ENCODE measurements around the gene DCLK1. TPM values are rescaled to one million over a fixed set of nuclear protein-coding genes. Genes with fewer than 3 reads are reported as not detected.

DCLK1 gene
- total RNA-seq, 1 donor: not detected

DNA sequence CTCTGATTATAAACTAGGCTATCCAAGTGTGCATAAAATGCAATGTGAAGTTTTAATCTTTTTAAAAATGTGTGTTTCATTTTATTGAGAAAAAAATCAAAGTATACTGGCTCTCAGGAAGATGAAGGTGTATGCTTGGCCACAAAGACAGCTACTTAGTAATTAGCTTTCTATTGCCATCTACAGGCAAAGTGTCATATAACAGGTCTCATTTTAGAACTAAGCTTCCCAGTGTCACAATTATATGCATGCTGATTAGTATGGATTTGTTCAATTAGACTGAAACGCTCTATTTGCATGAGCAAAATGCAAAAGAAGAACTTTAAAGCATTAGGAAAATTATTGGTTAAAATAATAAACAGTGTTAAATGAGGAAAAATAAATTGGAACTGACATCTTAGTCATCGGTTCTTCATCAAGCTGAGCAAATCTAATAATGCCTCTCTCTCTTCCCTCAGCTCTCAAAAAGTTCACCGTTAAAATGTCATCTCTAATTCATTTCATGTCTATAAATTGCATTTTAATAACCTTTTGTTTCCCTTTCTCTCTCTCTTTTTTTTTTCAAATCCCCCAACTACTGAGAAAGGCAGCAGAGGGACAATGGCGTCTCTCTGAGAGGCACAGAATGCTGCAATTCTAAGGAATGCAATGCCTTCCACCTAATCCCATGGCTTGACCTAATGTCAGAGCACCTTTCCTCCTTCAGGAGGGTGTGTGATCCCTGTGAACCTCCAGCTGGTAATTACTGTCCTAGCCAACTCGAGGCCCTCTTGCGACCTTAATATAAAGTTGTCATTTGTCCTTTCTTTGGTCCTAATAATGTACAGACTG, 341.6 kb downstream of the DCLK1 start:
- no peaks in the 10 kb centered on the region for H3K4me1 ChIP-seq (ENCODE audit: insufficient read depth, low read length)
- H3K27me3 ChIP-seq (ENCODE audit: insufficient read depth, low read length): no peaks in the 10 kb centered on the region
- H3K9me3 ChIP-seq (ENCODE audit: low read depth, low read length): no peaks in the 10 kb centered on the region
- no peak overlapping the region for H3K4me3 ChIP-seq (ENCODE audit: low read length)

DNA sequence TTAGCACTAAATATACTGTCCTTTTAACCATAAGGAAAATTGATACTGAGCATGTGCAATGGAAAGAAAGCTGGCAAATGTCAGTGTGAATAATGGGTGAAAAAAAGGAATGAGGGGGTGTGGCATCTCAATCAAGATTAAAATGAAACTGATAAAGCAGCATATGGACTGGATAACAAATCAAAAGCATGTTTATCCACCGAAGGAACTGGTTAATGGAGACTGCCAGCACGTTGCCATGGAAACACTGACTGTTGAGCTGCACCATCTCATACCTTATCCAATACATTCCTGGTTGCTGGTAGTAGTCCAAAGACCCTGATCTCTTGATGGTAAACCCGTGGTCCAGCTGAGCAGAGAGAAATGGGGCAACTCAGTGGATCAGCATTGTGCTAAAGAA, 343.2 kb downstream of the DCLK1 start:
- Histone ChIP-seq H3K27me3 (ENCODE audit: insufficient read depth, low read length) (no peaks in the 10 kb centered on the region), H3K9me3 (ENCODE audit: low read depth, low read length) (no peaks in the 10 kb centered on the region), H3K4me3 (ENCODE audit: low read length) (no peak overlapping the region), H3K4me1 (ENCODE audit: insufficient read depth, low read length) (no peaks in the 10 kb centered on the region)

DNA sequence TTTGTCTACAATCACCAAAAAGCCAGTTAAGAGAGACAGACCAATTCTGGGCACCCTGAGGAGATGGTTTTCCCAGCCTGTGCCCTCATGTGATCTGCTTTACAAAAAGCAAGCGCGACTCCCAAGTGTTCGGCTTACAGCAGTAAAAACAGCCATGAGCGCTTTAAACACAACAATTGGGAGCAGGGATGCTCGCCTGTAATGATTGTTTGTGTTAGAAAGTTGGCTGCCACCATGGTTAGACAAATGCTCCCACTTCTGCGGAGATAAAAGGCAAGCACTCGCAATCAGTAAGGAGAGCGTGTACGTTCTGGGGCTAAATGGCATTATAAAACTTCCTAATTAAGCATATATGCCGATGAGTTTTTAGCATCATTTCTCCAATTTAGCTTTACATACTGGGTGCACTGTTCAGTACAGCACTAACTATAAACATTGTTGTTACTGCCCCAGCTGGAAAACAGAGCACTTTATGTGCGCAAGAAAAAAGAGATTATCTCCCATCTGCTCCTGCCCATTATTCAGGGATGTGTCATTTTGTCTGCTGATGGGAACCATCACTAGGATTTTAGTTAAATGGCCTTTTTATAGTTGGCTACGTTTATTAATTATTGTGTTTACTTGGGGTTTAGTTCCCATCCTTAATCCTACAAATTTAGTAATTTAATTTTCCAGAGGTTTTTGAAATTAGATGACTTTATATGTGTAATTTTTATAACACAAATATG, 345.4 kb downstream of the DCLK1 start:
- H3K27me3 ChIP-seq (ENCODE audit: insufficient read depth, low read length): no peaks in the 10 kb centered on the region
- no peak overlapping the region for H3K4me3 ChIP-seq (ENCODE audit: low read length)
- no peaks in the 10 kb centered on the region for H3K9me3 ChIP-seq (ENCODE audit: low read depth, low read length)
- H3K4me1 ChIP-seq (ENCODE audit: insufficient read depth, low read length): no peaks in the 10 kb centered on the region

DNA sequence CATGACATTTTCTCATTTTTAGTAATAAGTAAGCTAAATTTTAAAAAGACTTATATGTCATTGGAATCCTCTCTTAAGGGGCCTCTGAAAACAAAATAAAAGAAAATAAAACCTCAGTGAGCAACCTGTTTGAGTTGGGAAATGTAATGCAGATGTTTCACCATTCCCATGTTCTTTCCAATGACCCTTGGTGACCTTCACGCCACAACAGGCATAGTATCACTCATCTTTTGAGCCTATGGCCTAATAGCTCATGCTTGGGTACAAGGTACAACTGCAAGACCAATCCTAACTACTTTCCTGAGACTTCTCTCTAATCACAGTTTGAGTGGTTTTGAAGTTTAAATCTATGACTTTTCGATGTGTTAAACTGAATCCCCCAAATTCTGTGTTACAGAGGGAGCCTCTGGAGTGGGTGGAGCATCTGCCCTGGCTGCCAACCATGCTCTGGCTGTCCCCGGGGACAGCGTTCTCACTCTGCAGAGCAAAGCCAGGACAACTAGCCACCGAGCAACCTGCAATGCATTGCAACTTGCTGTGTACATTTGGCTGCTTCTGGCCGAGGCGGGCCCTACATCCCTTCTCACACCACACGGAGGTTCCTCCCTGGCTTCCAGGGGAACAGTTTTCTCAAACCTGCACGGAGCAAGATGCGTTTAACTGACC, 346.8 kb downstream of the DCLK1 start:
- H3K4me1 ChIP-seq (ENCODE audit: insufficient read depth, low read length): no peaks in the 10 kb centered on the region
- H3K9me3 ChIP-seq (ENCODE audit: low read depth, low read length): no peaks in the 10 kb centered on the region
- H3K27me3 ChIP-seq (ENCODE audit: insufficient read depth, low read length): no peaks in the 10 kb centered on the region
- H3K4me3 ChIP-seq (ENCODE audit: low read length): no peak overlapping the region

DNA sequence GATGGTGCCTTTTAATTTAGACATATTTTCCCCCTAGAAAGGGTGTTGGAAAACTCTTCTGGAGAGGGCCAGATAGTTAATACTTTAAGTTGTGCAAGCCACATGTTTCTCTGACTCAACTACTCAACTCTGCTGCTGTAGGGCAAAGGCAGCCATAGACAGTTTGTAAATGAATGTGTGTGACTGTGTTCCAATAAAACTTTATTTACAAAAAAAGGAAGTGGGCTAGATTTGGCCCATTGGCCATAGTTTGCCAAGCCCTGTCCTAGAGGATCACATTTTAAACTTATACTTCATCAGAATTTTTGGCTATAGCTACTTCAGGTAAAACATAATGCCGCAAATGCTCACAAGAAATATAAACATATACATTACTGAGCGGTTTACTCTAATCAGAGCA, 348.4 kb downstream of the DCLK1 start:
- H3K4me1 ChIP-seq (ENCODE audit: insufficient read depth, low read length): no peaks in the 10 kb centered on the region
- no peaks in the 10 kb centered on the region for H3K27me3 ChIP-seq (ENCODE audit: insufficient read depth, low read length)
- no peak overlapping the region for H3K4me3 ChIP-seq (ENCODE audit: low read length)
- H3K9me3 ChIP-seq (ENCODE audit: low read depth, low read length): no peaks in the 10 kb centered on the region

DNA sequence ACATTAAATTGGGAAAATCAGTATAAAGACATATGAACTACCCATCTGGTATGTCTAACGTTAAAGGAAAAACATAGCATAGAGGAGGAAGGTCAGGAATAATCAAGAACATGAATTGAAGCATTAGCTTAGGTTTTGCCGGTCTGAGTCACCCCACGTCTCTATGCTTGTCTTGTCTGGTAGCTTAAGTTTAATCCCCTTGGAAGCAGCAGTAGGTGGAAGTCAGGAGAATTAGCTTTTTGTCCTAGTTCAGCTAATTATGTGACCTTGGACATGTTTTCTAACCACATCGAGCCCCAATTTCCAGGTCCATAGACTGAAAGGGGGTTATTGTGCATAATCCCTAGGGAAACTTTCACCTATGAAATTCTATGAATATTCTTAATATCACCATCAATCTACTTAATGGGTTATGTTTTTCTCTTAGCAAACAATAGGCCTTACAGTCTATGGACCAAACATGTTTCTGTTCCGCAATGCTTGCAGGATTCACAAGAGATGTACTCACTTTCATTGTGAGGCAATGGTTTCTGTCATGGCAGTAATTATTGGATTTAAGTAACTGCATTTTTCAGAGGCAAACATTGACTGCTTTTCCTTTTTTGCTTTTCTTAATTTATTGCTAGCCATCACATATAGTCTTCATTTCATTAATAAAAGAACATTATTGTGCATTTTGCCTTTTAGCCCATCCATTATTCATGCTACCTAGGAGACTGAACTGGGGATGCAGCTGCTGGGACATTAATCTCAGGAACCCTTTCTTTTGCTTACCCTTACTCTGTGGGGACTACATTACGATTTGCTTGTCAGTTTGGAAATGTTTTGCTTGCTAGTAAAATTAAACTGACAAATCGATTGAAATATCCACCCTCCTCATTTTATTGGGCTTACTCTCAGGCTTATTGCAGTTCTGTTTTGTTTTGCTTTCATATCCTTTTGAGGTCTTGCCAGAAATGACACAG, 349.9 kb downstream of the DCLK1 start:
- no peak overlapping the region for H3K4me3 ChIP-seq (ENCODE audit: low read length)
- no peaks in the 10 kb centered on the region for H3K9me3 ChIP-seq (ENCODE audit: low read depth, low read length)
- H3K4me1 ChIP-seq (ENCODE audit: insufficient read depth, low read length): no peaks in the 10 kb centered on the region
- H3K27me3 ChIP-seq (ENCODE audit: insufficient read depth, low read length): no peaks in the 10 kb centered on the region

DNA sequence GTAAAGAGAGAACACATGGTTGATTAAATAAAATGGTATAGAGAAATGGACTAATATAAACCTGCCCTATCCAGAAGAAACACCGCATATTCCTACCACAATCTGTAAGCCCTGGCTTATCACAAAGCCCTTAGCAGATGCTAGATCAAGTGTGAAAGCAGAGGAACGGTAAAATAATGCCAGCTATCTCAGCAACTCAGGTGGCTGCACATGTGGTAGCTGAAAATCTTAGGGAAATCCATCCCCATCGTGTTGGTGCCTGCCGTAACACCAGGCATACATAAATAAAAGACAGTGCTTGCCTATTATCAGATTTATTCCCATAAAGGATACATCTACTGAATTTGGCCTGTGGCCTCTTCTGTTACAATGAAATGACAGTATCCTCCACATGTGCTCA, 350.6 kb downstream of the DCLK1 start:
- H3K4me3 ChIP-seq (ENCODE audit: low read length): no peak overlapping the region
- no peaks in the 10 kb centered on the region for H3K9me3 ChIP-seq (ENCODE audit: low read depth, low read length)
- H3K4me1 ChIP-seq (ENCODE audit: insufficient read depth, low read length): no peaks in the 10 kb centered on the region
- H3K27me3 ChIP-seq (ENCODE audit: insufficient read depth, low read length): no peaks in the 10 kb centered on the region

DNA sequence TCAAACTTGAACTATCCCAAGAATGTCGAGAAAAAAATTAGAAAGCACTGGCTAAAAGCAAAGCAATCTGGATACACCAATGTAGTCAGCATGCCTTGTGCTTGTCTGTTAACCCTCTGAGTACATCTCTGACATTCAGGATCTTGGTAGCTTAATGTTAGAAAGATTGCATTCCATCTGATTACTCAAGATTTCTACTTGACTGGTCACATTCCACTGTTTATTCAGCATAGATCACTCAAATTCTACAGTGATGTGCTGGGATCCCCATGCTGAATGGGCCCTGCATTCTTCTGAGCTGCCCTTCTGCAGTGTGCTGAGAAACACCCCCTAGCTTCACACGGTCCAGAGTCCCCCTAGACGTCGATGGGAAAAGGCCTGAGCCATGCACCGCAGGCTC, 359.3 kb downstream of the DCLK1 start:
- Histone ChIP-seq H3K4me3 (ENCODE audit: low read length) (no peak overlapping the region), H3K4me1 (ENCODE audit: insufficient read depth, low read length) (no peaks in the 10 kb centered on the region), H3K9me3 (ENCODE audit: low read depth, low read length) (no peaks in the 10 kb centered on the region), H3K27me3 (ENCODE audit: insufficient read depth, low read length) (no peaks in the 10 kb centered on the region)

DNA sequence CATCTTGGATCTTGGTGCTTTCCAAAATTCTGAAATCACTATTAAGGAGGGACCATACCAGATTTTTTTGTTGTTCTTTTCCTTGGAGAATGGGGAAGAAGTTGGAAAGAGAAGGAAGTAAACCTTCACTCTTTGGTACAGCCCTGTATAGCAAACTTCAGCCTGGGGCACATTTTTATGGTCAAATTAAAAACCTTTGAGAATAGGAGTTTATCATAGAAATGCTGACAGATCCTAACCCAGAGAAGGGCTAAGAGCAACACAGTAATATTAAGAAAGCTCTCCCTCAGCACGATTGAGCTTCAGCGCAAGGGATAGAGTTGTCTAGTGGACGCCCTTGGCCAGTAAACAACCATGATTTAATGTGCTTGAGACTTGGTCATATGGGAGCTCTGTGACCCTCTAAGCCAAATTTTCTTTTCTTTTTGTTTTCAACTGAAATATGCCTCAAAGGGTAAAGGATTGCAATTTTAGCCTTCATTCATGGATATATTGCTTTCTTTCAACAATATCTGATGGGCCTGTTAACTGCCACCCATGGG, 360.4 kb downstream of the DCLK1 start:
- H3K4me3 ChIP-seq (ENCODE audit: low read length): no peak overlapping the region
- no peaks in the 10 kb centered on the region for H3K9me3 ChIP-seq (ENCODE audit: low read depth, low read length)
- no peaks in the 10 kb centered on the region for H3K4me1 ChIP-seq (ENCODE audit: insufficient read depth, low read length)
- H3K27me3 ChIP-seq (ENCODE audit: insufficient read depth, low read length): no peaks in the 10 kb centered on the region

DNA sequence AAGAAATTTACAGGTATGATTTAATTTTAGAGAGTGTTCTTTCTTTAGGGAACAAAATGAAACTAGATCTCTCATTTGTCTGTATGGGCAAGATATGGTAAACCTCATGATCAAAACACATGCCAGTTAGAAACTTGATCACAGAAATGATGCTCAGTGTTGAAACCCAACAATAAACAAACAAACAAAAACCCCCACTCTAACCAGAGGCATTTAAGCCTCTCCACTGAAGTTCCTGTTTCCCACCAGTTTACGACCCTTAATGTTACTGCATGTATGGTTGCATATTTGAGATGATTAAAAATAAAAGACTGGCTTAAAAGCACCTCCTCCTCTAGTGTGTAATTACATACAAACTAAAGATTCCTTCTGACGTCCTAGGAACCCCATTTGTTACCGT, 361.4 kb downstream of the DCLK1 start:
- Histone ChIP-seq H3K4me1 (ENCODE audit: insufficient read depth, low read length) (no peaks in the 10 kb centered on the region), H3K4me3 (ENCODE audit: low read length) (no peak overlapping the region), H3K27me3 (ENCODE audit: insufficient read depth, low read length) (no peaks in the 10 kb centered on the region), H3K9me3 (ENCODE audit: low read depth, low read length) (no peaks in the 10 kb centered on the region)

DNA sequence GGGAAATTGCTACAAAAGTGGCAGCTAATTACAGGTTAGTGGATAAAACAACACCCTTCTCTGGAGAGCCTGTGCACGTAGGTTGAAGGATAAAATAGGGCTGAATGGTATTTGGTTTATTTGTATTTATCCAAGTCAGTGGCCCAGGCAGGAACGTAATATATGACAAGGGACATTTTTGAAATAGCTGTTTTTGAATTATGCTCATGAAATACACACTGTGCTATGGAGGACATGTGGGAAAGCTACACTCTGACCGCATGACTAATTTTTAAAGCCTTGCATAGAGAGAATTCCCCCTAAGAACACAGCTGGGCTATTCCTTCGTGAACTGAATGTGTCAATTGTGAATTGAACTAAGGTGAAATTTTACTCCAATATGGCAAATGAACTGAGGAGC, 362.6 kb downstream of the DCLK1 start:
- Histone ChIP-seq H3K9me3 (ENCODE audit: low read depth, low read length) (no peaks in the 10 kb centered on the region), H3K4me1 (ENCODE audit: insufficient read depth, low read length) (no peaks in the 10 kb centered on the region), H3K4me3 (ENCODE audit: low read length) (no peak overlapping the region), H3K27me3 (ENCODE audit: insufficient read depth, low read length) (no peaks in the 10 kb centered on the region)

DNA sequence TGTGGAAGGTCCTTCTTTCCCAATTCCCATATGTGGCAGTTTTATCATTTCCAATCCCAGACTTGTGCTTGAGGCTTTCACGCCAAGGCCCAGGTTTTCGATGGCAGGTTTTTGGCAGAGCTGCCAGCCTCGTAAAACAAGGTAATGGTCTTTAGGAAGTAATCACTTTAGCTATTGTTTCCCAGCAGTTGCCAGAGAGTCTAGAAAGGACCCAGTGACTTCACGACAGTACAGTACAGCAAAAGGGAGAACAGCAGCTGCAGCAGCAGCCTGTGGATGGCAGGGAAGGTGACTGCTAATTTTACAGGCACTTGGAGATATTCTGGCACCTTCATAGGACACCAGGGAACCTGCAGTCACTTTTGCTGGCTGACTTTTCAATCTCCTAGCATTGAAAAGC, 363.1 kb downstream of the DCLK1 start:
- Histone ChIP-seq H3K4me1 (ENCODE audit: insufficient read depth, low read length) (no peaks in the 10 kb centered on the region), H3K27me3 (ENCODE audit: insufficient read depth, low read length) (no peaks in the 10 kb centered on the region), H3K4me3 (ENCODE audit: low read length) (no peak overlapping the region), H3K9me3 (ENCODE audit: low read depth, low read length) (no peaks in the 10 kb centered on the region)

DNA sequence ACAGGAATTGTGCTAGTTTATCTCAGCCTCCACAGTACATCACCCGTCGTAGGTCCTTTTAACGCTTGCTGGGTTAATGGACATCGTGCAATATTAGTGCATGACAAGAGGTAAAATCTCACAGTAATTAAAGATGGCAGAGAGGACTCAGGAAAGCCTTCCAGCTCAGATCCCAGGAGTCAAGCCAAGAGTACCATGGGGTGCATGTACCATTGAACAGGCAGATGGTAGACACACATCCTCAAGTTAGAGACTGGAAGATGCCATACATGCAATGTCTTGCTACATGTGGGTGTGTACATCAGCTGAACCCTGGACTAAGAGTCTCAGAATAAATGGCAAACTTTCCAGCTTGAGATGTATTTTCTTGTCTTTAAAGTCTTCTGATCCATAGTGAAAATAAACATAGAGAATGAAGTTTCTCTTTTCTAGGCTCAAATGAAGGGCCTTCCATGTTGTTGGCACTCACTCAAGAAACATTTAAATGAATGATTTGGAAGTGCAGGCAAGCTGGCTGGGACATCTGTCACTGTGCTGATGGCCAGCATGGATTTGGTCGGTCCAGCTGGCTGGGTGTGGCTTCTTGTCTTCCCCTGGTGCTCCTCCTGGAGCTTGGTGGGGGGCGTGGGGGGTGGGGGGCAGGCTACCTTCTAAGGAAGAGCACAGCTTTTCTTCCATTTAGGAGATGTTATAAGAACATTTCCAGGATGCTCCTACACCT, 363.8 kb downstream of the DCLK1 start:
- Histone ChIP-seq H3K4me3 (ENCODE audit: low read length) (no peak overlapping the region), H3K4me1 (ENCODE audit: insufficient read depth, low read length) (no peaks in the 10 kb centered on the region), H3K9me3 (ENCODE audit: low read depth, low read length) (no peaks in the 10 kb centered on the region), H3K27me3 (ENCODE audit: insufficient read depth, low read length) (no peaks in the 10 kb centered on the region)

DNA sequence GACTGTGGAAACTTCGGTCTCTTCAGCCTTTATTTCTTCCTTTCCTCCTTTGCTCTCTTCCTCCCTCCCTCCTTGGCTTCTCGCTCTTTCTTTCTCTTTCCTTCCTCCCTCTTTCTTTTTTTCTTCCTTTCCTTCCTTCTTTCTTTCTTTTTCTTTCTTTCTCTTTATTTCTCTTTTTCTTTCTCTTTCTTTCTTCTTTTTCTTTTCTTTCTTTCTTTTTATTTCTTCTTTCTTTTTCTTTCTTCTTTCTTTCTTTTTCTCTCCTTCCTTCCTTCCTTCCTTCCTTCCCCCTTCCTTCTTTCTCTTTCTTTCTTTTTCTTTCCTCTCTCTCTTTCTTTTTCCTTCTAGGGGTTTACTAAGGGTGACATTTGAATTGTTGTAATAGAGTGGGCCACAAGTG, 364.5 kb downstream of the DCLK1 start:
- H3K9me3 ChIP-seq (ENCODE audit: low read depth, low read length): no peaks in the 10 kb centered on the region
- H3K4me1 ChIP-seq (ENCODE audit: insufficient read depth, low read length): no peaks in the 10 kb centered on the region
- H3K4me3 ChIP-seq (ENCODE audit: low read length): no peak overlapping the region
- H3K27me3 ChIP-seq (ENCODE audit: insufficient read depth, low read length): no peaks in the 10 kb centered on the region

All from mononuclear cell (primary cell).